A549 (cell line): ENCODE measurements around the gene UTP15.

Experiments
- CEBPB ChIP-seq, 2 experiments: fragments of >200 bp in 1 of 2; sonication (Bioruptor Twin) in 1 of 2; formaldehyde crosslinking in 1 of 2; IDR thresholded peaks; 2 replicates each; pipeline ENCODE4 v1.6.1; 2012 to 2016
- EP300 ChIP-seq, 2 experiments: fragments of >200 bp; sonication (Bioruptor Twin); formaldehyde crosslinking; IDR thresholded peaks; 2 replicates in 1 of 2; 3 replicates in 1 of 2; pipeline ENCODE4 v1.6.1; 2016 to 2017
- KDM1A ChIP-seq: fragments of 200-600 bp; sonication (generic); IDR thresholded peaks from 2 replicates; pipeline ENCODE4 v1.6.1; 2016; ENCODE audit warnings: low read depth, mild to moderate bottlenecking
- ZFP36 ChIP-seq: fragments of 450-650 bp; IDR thresholded peaks from 2 replicates; pipeline ENCODE4 v1.6.1; 2014; ENCODE audit warnings: borderline replicate concordance; ENCODE audit not compliant: partially characterized antibody
- TF ChIP-seq, protein P1 (sequence below): fragments of >200 bp; sonication (Bioruptor Twin); formaldehyde crosslinking; IDR thresholded peaks from 3 replicates; pipeline ENCODE4 v1.5.1; 2016

DNA sequence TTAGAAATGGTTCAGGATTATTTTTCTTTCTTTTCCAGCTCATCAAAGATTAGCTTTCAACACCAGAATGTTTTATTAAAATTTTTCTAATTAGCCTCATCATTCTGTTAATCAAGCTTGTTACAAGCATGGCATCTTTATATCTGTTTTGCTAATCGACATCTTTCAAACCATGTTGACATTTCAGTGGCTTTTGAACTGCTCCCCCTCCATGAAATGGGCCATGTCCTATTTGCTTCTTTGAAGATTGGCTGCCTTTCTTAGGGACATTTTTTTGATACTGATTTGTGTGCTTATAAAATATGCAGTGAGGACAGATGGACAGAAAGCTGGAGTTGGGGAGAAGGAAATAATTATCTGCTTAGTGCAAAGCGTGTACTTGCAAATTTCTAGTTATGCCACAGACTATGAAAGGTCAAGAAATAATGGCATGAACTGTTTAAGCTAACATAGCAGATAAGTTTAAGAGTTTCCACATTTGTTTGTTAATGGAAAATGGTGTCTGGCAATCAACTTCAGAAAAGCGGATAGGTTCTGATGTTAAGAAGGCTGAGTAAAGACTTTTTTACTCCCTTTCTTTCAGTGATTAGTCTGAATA lies 39.8 kb upstream of the UTP15 start:
- TF ChIP-seq, protein P1, sequence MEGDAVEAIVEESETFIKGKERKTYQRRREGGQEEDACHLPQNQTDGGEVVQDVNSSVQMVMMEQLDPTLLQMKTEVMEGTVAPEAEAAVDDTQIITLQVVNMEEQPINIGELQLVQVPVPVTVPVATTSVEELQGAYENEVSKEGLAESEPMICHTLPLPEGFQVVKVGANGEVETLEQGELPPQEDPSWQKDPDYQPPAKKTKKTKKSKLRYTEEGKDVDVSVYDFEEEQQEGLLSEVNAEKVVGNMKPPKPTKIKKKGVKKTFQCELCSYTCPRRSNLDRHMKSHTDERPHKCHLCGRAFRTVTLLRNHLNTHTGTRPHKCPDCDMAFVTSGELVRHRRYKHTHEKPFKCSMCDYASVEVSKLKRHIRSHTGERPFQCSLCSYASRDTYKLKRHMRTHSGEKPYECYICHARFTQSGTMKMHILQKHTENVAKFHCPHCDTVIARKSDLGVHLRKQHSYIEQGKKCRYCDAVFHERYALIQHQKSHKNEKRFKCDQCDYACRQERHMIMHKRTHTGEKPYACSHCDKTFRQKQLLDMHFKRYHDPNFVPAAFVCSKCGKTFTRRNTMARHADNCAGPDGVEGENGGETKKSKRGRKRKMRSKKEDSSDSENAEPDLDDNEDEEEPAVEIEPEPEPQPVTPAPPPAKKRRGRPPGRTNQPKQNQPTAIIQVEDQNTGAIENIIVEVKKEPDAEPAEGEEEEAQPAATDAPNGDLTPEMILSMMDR, result no peak
- no peak for TF ChIP-seq KDM1A
- TF ChIP-seq ZFP36, result no peak
- TF ChIP-seq CEBPB (IDR thresholded peaks at IDR 0.05), result no peak
- no peak for TF ChIP-seq EP300 (IDR thresholded peaks at IDR 0.05)
